H1 (cell line): Measurements from ENCODE around the gene SCPEP1. TPM values are rescaled to one million over a fixed set of nuclear protein-coding genes. Genes with fewer than 3 reads are reported as not detected.
A peak's percentile ranks its signal among the peaks of the same experiment; 100 is the strongest.

Source experiments
- BRCA1 ChIP-seq: IDR thresholded peaks from 2 replicates; pipeline ENCODE4 v1.6.1; 2012; ENCODE audit warnings: low read depth, low read length, improper control_type of control experiment
- CBX5 ChIP-seq: fragments of 300-800, 300-1000 bp; sonication (generic); IDR thresholded peaks from 2 replicates; pipeline ENCODE4 v1.7.1; 2016; ENCODE audit warnings: antibody characterized with exemption, low read length, low read depth
- HDAC6 ChIP-seq: IDR thresholded peaks from one replicate; pipeline ENCODE4 v1.7.1; 2012; ENCODE audit warnings: low read depth, mild to moderate bottlenecking, inconsistent platforms, low read length, moderate library complexity
- KDM4A ChIP-seq: IDR thresholded peaks from one replicate; pipeline ENCODE4 v1.7.1; 2012; ENCODE audit warnings: low read depth, mild to moderate bottlenecking, moderate library complexity, low read length, inconsistent platforms; ENCODE audit not compliant: severe bottlenecking
- KDM5A ChIP-seq: fragments of 200-600 bp; IDR thresholded peaks from 2 replicates; pipeline ENCODE4 v1.7.1; 2012; ENCODE audit warnings: mild to moderate bottlenecking, low read length, inconsistent platforms, mixed read lengths
- POLR2AphosphoS5 ChIP-seq: IDR thresholded peaks from 2 replicates; pipeline ENCODE4 v1.6.1; 2011; ENCODE audit warnings: low read depth, low read length
- RXRA ChIP-seq: IDR thresholded peaks from 2 replicates; pipeline ENCODE4 v1.6.1; 2011; ENCODE audit warnings: low read depth, mild to moderate bottlenecking, low read length, moderate library complexity; ENCODE audit not compliant: insufficient read depth
- SIN3A ChIP-seq, 2 experiments: IDR thresholded peaks in 1 of 2; conservative IDR thresholded peaks in 1 of 2; 2 replicates each; pipeline ENCODE4 v1.6.1; 2011 to 2012; ENCODE audit warnings: low read length in 2 of 2, improper control_type of control experiment in 1 of 2, low read depth in 1 of 2, mild to moderate bottlenecking in 1 of 2
- polyA plus RNA-seq, 7 experiments: library from polyadenylated mRNA; depleted of rRNA in 3 of 7; stranded (reverse) in 5 of 7; unstranded in 2 of 7; fragments of >200 nt in 5 of 7; fragments of 200-250 nt in 2 of 7; gene quantifications; 1 replicate in 5 of 7; 2 replicates in 1 of 7; 4 replicates in 1 of 7; pipeline versions ENCODE4 v1.2.1 to v1.2.3, GENCODE V29; 2011 to 2013; ENCODE audit warnings: missing spikeins in 2 of 7, mixed read lengths in 2 of 7
- total RNA-seq: library from RNA; stranded (reverse); fragmentation: NEBNext Ultra II Directional; extraction: Animal tissue kit (Norgen Biotek cat#: 25700); gene quantifications from 2 replicates; pipeline ENCODE4 v1.2.1, GENCODE V29; 2021

The SCPEP1 gene
- total and polyA plus RNA-seq, 2 of the 8 experiments (the other 6 are each of a cell fraction or from before 2014, with no cell fraction given), result 30.7 to 52.6 TPM

GRCh38 chr17:56977673-56978395, at the start of gene SCPEP1 (continued):
- TF ChIP-seq SIN3A (conservative IDR thresholded peaks at IDR 0.05 in 1 of 2, IDR thresholded peaks at IDR 0.05 in 1 of 2; ENCODE audit: low read depth in 1 of 2, low read length in 2 of 2) (peak in 1 of 2 experiments; percentile 82; a peak in 1 of 4 replicates), KDM5A (no peak), POLR2AphosphoS5 (peak; percentile 87), BRCA1 (no peak), RXRA (no peak), KDM4A (peak; percentile 41), CBX5 (no peak), HDAC6 (no peak)
- TF ChIP-seq, all 59 proteins: peak for 15
